ENCODE results near the gene MAT2A.

GRCh38 chr2:85558160-85558559, 19.2 kb downstream of the MAT2A start:
- TF ChIP-seq SP1 (IDR thresholded peaks at IDR 0.05), result no peak
- TF ChIP-seq BHLHE40 (IDR thresholded peaks at IDR 0.05; ENCODE audit: borderline replicate concordance), result no peak
- TF ChIP-seq TARDBP (IDR thresholded peaks at IDR 0.05), result no peak
- TF ChIP-seq HDGF (IDR thresholded peaks at IDR 0.05; ENCODE audit: borderline replicate concordance), result no peak
- no peak for TF ChIP-seq FOXM1 (IDR thresholded peaks at IDR 0.05; ENCODE audit: borderline replicate concordance)
- TF ChIP-seq CTBP1 (IDR thresholded peaks at IDR 0.05; ENCODE audit: borderline replicate concordance), result no peak
- no peak for TF ChIP-seq SUZ12 (IDR thresholded peaks at IDR 0.05)
- no peak for TF ChIP-seq FOXK2 (IDR thresholded peaks at IDR 0.05)
- TF ChIP-seq FOXA1 (IDR thresholded peaks at IDR 0.05), result no peak
